Naive B cell (primary cell): ENCODE data around the gene MRPL20. TPM values are rescaled to one million over a fixed set of nuclear protein-coding genes. Genes with fewer than 3 reads are reported as not detected.

Experiments used
- ATAC-seq, 2 donors: fragments of 150-1000 bp; cut with Tn5 transposase; 2 replicates each; pipeline ENCODE4 v1.10.0; 2021; ENCODE audit warnings: low read depth in 2 of 2, mild to moderate bottlenecking in 2 of 2, moderate library complexity in 2 of 2
- DNase-seq: peaks from one replicate; pipeline ENCODE4 v3.0.0; 2022
- H3K27ac Mint-ChIP-seq, 6 donors: one replicate each; pipeline ENCODE4 v1.8.0; 2020 to 2022; ENCODE audit warnings: mild to moderate bottlenecking in 6 of 6, mixed read lengths in 6 of 6, moderate library complexity in 5 of 6, inconsistent platforms in 2 of 6
- H3K27me3 Mint-ChIP-seq, 3 donors: one replicate each; pipeline ENCODE4 v1.8.0; 2021 to 2022; ENCODE audit warnings: mixed read lengths in 3 of 3, mild to moderate bottlenecking in 1 of 3
- H3K36me3 Mint-ChIP-seq, 2 donors: one replicate each; pipeline ENCODE4 v1.8.0; 2020 to 2022; ENCODE audit warnings: mixed read lengths in 2 of 2, inconsistent platforms in 1 of 2, mild to moderate bottlenecking in 1 of 2
- H3K4me1 Mint-ChIP-seq, 3 donors: one replicate each; pipeline ENCODE4 v1.8.0; 2020 to 2022; ENCODE audit warnings: mixed read lengths in 3 of 3, inconsistent platforms in 1 of 3, mild to moderate bottlenecking in 1 of 3, moderate library complexity in 1 of 3
- H3K4me3 Mint-ChIP-seq, 8 donors: one replicate each; pipeline ENCODE4 v1.8.0; 2020 to 2022; ENCODE audit warnings: mild to moderate bottlenecking in 8 of 8, mixed read lengths in 8 of 8, moderate library complexity in 8 of 8, inconsistent platforms in 2 of 8
- H3K9me3 Mint-ChIP-seq, 7 donors: one replicate each; pipeline ENCODE4 v1.8.0; 2020 to 2022; ENCODE audit warnings: mixed read lengths in 7 of 7, mild to moderate bottlenecking in 5 of 7, inconsistent platforms in 2 of 7, moderate library complexity in 1 of 7
- polyA plus RNA-seq, 6 donors: library from polyadenylated mRNA; unstranded; fragments of 300-500 nt; fragmentation: Illumina TruSeq; gene quantifications; one replicate each; pipeline ENCODE4 v1.2.3, GENCODE V29; 2021; ENCODE audit warnings: low read depth in 6 of 6

Gene MRPL20
- polyA plus RNA-seq, 6 donors from 2014 or later = 75.1 to 129 (median 102) TPM

DNA sequence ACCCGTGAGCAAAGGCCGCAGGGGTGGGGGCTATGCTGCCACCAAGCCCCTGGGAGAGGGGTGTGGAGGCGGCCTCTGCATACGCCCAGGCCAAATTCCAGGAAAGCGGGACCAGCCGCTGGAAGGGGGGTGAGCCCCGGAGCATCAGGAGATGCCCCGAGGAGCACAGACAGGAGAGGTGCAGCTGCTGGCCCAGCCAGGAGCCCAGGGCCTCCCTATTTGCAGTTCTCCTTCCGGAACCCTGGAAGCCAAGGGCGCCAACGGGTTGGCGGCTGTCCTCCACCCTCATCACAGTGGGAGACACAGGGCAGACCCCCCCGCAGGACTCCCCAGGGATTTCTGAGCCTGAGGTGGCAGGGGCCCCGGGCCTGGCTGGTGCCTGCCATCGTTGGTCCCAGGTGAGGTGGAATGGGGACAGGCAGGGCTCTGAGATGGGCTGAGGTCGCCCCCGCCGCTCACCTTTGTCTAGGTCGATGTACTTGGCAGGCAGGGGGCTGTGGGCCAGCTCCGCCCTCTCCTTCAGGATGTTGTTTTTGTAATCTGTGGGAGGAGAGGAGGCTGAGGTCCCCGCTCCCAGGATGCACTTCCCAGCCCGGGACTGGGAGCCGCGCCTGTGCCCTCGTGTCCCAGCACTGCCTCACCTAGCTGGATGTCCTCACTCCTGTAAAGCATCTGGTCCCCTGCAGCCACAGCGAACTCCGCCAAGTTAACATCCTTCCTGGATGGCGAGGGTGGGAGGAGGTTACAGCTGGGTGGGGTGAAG is 53.5 kb downstream of the MRPL20 start:
- peaks cover 8 to 43% (median 28%) of the 10 kb centered on the region in 3 donors for H3K27me3 Mint-ChIP-seq
- peak overlapping the region in 2 of 6 donors; percentile 32 to 56 for H3K27ac Mint-ChIP-seq
- peak overlapping the region in 6 of 8 donors; percentile 8 to 71 (median 28) for H3K4me3 Mint-ChIP-seq
- peaks cover 16 to 30% (median 19%) of the 10 kb centered on the region in 3 donors for H3K4me1 Mint-ChIP-seq
- no peaks in the 10 kb centered on the region for H3K36me3 Mint-ChIP-seq
- H3K9me3 Mint-ChIP-seq = no peaks in the 10 kb centered on the region
- no peak for ATAC-seq
- DNase-seq = no peak

DNA sequence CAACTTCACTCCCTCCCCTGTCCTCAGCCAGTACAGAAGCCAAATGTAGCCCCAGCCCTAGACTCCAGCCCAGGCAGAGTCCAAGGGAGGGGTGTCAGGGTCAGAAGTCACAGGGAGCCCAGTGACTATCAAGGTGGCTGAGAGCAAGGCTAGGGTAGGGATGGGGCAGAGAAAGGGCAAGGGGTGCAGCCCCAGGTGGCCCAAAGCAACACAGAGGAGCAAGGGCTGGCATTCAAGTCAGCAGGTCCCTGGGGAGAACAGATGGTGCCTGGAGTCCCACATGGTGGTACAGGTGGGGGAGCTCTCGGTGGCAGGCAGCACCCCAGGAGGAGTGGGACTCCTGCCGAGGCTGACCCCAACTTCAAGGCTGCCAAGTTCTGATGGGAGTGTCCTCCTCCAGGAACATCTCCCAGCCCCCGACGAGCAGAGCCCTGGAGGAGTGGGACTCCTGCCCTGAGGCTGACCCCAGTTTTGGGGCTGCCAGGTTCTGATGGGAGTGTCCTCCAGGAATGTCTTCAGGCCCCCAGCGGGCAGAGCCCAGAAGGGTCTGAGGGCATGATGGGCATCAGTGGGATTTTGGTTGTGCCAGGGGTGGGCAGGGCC is 54.2 kb downstream of the MRPL20 start:
- no peaks in the 10 kb centered on the region for H3K9me3 Mint-ChIP-seq
- H3K27ac Mint-ChIP-seq = peak overlapping the region in 1 of 6 donors; percentile 56
- ATAC-seq (peak in 1 of 2 donors; percentile 16), DNase-seq (peak; percentile 29)
- H3K27me3 Mint-ChIP-seq = peaks cover 8 to 37% (median 21%) of the 10 kb centered on the region in 3 donors
- H3K4me3 Mint-ChIP-seq = peak overlapping the region; percentile 22 to 87 (median 70)
- H3K36me3 Mint-ChIP-seq = no peaks in the 10 kb centered on the region
- H3K4me1 Mint-ChIP-seq = peaks cover 18 to 36% (median 19%) of the 10 kb centered on the region in 3 donors

Other genes with a start within 250 kb of the MRPL20 start
- not detected for gene TTLL10, start 233.4 kb downstream of the MRPL20 start, polyA plus RNA-seq
- 10 to 100 TPM in 1 of 6 donors, 1 to 10 TPM in 5; 2.4 to 13.0 (median 7.9) TPM for gene TNFRSF18, start 200.7 kb downstream of the MRPL20 start, polyA plus RNA-seq
- under 1 TPM in 3 of 6 donors, not detected in 3; 0.18 to 0.36 (median 0.32) TPM for gene TNFRSF4, start 193.1 kb downstream of the MRPL20 start, polyA plus RNA-seq
- gene SDF4, start 175.3 kb downstream of the MRPL20 start, polyA plus RNA-seq = 100 to 1,000 TPM in 1 of 6 donors, 10 to 100 TPM in 5; 64.8 to 101 (median 85.4) TPM
- 10 to 100 TPM in 5 of 6 donors, 1 to 10 TPM in 1; 6.9 to 22.9 (median 12.9) TPM for gene B3GALT6, start 175.1 kb downstream of the MRPL20 start, polyA plus RNA-seq
- gene C1QTNF12, start 160.6 kb downstream of the MRPL20 start, polyA plus RNA-seq = not detected
- gene UBE2J2, start 133.4 kb downstream of the MRPL20 start, polyA plus RNA-seq = 100 to 1,000 TPM in 1 of 6 donors, 10 to 100 TPM in 5; 75.1 to 112 (median 87.4) TPM
- gene SCNN1D, start 126.9 kb downstream of the MRPL20 start, polyA plus RNA-seq = not detected
- 1 to 10 TPM; 1.9 to 7.2 (median 3.1) TPM for gene ACAP3, start 99.4 kb downstream of the MRPL20 start, polyA plus RNA-seq
- gene PUSL1, start 98.7 kb downstream of the MRPL20 start, polyA plus RNA-seq = 10 to 100 TPM in 5 of 6 donors, 1 to 10 TPM in 1; 7.2 to 17.2 (median 11.9) TPM
- 10 to 100 TPM; 45.9 to 61.5 (median 54.3) TPM for gene INTS11, start 82.6 kb downstream of the MRPL20 start, polyA plus RNA-seq
- gene CPTP, start 82.5 kb downstream of the MRPL20 start, polyA plus RNA-seq = 10 to 100 TPM in 3 of 6 donors, 1 to 10 TPM in 3; 7.9 to 16.9 (median 10.7) TPM
- under 1 TPM in 3 of 6 donors, not detected in 3; 0.28 to 0.44 (median 0.31) TPM for gene TAS1R3, start 76.0 kb downstream of the MRPL20 start, polyA plus RNA-seq
- gene DVL1, start 57.9 kb downstream of the MRPL20 start, polyA plus RNA-seq = 1 to 10 TPM in 1 of 6 donors, under 1 TPM in 4, not detected in 1; 0.40 to 1.0 (median 0.68) TPM
- gene MXRA8, start 48.7 kb downstream of the MRPL20 start, polyA plus RNA-seq = not detected
- gene AURKAIP1, start 32.1 kb downstream of the MRPL20 start, polyA plus RNA-seq = 100 to 1,000 TPM; 103 to 122 (median 106) TPM
- gene CCNL2, start 8.0 kb downstream of the MRPL20 start, polyA plus RNA-seq = 10 to 100 TPM; 16.8 to 50.2 (median 24.6) TPM
- gene ANKRD65, start 14.0 kb upstream of the MRPL20 start, polyA plus RNA-seq = 1 to 10 TPM in 1 of 6 donors, under 1 TPM in 4, not detected in 1; 0.17 to 1.5 (median 0.28) TPM
- under 1 TPM in 1 of 6 donors, not detected in 5; 0.41 TPM for gene VWA1, start 28.4 kb upstream of the MRPL20 start, polyA plus RNA-seq
- not detected for gene ATAD3C, start 42.4 kb upstream of the MRPL20 start, polyA plus RNA-seq
- 10 to 100 TPM in 1 of 6 donors, 1 to 10 TPM in 3, under 1 TPM in 2; 0.20 to 10.2 (median 2.9) TPM for gene ATAD3B, start 64.5 kb upstream of the MRPL20 start, polyA plus RNA-seq
- 10 to 100 TPM in 1 of 6 donors, 1 to 10 TPM in 5; 2.1 to 13.0 (median 5.8) TPM for gene ATAD3A, start 104.9 kb upstream of the MRPL20 start, polyA plus RNA-seq
- not detected for gene TMEM240, start 133.3 kb upstream of the MRPL20 start, polyA plus RNA-seq
- gene SSU72, start 167.6 kb upstream of the MRPL20 start, polyA plus RNA-seq = 100 to 1,000 TPM; 165 to 257 (median 213) TPM
- under 1 TPM in 3 of 6 donors, not detected in 3; 0.13 to 0.75 (median 0.19) TPM for gene FNDC10, start 192.8 kb upstream of the MRPL20 start, polyA plus RNA-seq
- 10 to 100 TPM; 11.0 to 20.6 (median 13.1) TPM for gene MIB2, start 208.2 kb upstream of the MRPL20 start, polyA plus RNA-seq
- gene MMP23B, start 224.9 kb upstream of the MRPL20 start, polyA plus RNA-seq = under 1 TPM in 4 of 6 donors, not detected in 2; 0.35 to 0.74 (median 0.53) TPM